Renal cortical epithelial cell (primary cell): ENCODE results near the gene RALGAPA2. TPM values are rescaled to one million over a fixed set of nuclear protein-coding genes. Genes with fewer than 3 reads are reported as not detected.
A peak's percentile ranks its signal among the peaks of the same experiment; 100 is the strongest.
"Not testable (repeated sequence)": the region's sequence is repeated elsewhere in the genome, so short reads cannot be mapped to it uniquely, and the experiment has no call there.

ENCODE experiments used
- DNase-seq: peaks from one replicate; pipeline ENCODE4 v3.0.0-alpha.2; 2011; ENCODE audit warnings: low read depth
- total RNA-seq: library from RNA; depleted of rRNA; stranded (reverse); fragments of >200 nt; gene quantifications from 2 replicates; pipeline ENCODE4 v1.2.3, GENCODE V29; 2014

Gene RALGAPA2
- total RNA-seq, 1 donor from 2014 or later: 47.5 TPM

GRCh38 chr20:20573797-20574196 lies 138.6 kb downstream of the RALGAPA2 start:
- no peak for DNase-seq

- no peak for DNase-seq
Measured at GRCh38 chr20:20571068-20571780, 141.2 kb downstream of the RALGAPA2 start.

DNA sequence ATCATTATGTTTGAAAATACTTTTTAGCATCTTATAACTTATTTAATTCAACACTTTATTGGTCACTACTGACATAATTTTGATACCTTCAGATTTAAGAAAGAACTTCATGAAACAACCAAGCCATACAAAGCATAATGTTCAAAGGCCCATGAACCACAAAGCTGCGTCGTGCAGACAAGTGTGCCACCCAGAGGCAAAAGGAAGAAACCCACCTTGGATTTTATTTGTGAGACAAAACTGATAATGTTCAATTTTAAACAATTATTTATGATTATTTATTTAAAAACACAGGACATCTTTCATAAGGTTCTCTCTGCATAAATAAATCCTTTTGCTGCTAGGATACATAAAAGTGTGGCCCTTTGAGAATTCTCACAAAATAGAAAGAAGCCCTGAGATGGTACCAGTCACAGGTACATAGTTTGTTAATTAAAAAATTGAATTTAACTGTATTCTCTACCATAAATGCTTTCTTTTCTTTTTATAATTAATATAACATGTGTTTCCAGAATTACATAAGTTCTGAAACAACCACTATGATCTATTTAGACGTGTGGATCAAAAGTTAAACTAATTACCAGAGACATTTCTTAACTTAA lies 143.7 kb downstream of the RALGAPA2 start:
- DNase-seq: peak; percentile 45

DNA sequence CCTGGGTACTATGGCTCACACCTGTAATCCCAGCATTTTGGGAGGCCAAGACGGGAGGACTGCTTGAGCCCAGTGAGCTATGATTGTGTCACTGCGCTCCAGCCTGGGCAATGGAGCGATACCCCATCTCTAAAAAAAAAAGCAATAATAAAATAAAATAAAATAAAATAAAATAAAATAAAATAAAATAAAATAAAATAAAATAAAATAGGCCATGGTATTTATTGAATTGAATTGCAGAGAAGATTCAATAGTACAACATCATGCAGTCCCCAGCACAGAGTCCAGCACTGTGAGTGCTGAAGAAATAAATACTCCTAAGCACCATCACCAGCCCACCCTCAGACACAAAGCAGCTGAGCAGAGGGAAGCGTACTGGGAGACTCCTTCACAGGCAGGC lies 144.7 kb downstream of the RALGAPA2 start:
- no peak for DNase-seq

DNA sequence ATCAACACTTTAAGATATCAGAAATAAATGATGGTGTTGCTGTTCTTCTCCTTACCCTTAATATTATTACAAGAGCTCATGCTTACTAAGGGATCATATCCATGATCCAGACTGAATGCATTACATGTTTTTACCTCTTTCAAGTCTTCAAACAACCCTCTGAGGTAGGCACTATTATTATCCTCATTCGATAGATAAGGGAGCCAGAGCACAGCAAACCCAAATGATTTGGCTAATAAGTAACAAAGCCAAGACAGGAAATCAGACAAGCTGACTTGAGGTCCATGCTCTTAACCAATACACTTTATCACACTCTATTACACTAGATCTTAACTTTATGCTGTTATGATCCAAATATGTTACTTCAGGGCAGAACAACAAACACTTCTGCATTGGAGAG lies 145.9 kb downstream of the RALGAPA2 start:
- peak; percentile 36 for DNase-seq

DNA sequence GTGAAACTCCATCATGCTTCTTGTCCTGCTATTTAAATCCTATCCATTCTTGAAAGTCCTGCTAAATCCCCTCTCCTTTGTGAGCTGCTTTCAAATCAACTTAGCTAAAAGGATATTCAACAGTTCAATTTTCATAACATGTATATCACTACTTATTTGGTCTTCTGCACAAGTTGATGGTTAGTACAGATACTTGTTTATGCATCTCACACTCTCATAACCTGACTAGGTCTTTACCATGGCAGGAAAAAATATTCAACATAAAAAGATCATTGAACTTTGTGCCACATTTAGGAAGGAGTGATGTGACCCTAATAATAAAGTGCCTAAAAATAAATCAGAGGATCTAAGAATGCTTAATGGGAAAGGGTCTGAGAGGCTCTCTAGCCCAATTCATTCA lies 148.2 kb downstream of the RALGAPA2 start:
- DNase-seq: no peak

- DNase-seq: no peak
Measured at GRCh38 chr20:20562507-20562906, 149.9 kb downstream of the RALGAPA2 start.

DNA sequence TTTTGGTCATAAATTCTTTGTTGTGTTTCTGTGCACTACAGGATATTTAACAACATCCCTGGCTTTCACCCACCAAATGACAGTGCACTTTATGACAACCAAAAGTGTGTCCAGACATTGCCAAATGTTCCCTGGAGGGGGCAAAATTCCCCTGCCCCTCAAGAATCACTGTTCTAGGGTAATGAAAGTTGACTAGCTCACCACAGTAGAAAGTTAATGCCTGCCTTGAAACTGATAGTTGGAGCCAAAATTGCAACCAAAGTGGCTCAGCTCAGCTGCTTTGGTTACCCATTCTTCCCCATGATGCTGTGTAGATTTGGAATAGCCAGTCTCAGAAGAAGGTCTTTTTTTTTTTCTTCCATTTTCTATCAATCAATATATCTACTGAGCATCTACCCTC lies 150.6 kb downstream of the RALGAPA2 start:
- no peak for DNase-seq

DNA sequence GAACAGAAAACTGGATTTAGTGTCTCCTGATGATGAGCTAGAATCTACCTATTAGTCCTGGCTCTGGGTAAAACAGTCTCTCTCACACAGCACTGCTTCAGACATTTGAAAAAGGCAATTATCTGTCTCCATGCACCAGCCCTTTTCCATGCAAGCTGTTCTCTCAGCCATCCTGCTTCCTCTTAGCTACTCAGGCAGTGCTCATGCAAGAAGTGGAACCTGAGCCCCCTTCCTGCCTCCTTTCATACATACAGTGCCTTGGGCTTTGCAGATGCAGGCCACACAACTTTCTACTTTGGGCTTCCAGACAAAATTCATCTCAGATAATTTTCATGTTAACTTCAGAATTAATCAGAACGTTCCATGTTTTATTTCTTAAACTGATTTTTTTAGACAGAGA lies 151.3 kb downstream of the RALGAPA2 start:
- DNase-seq: no peak

DNA sequence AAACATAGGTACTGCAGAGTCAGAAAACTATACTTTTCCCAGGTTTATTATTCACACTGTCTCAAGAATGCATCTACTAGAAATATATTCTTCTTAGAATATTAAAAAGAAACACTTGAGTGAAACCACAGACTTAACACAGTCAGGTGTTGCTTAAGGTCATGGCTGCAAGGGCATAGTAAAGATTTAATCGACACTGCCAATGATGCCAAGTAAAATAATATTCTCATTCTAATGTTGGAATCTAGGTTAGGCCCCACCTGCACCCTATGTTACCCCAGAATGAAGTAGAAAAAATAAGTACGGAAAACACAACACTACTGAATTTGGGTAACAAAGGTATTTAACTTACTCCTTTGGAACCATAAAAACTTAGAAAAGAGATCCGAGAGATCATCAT lies 155.0 kb downstream of the RALGAPA2 start:
- DNase-seq: no peak

DNA sequence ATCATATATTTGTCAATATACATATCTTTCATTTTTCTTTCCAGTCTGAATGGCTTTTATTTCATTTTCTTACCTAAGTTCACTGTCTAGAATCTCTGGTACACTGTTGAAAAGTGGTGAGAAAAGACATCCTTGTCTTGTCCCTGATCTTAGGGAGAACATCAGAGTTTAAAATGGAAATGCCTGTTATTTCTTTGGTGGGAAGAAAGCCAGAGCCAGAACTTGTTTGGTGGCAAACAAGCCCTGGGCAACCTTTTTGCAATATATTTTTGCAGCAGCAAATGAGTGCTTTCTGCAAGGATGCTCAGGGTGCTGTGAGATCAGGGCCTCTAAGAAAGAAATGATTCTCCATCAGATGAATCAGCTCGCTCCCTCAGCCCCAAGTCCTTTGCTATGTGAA lies 156.6 kb downstream of the RALGAPA2 start:
- DNase-seq: no peak

GRCh38 chr20:20554951-20555350 lies 157.5 kb downstream of the RALGAPA2 start:
- DNase-seq: no peak

DNA sequence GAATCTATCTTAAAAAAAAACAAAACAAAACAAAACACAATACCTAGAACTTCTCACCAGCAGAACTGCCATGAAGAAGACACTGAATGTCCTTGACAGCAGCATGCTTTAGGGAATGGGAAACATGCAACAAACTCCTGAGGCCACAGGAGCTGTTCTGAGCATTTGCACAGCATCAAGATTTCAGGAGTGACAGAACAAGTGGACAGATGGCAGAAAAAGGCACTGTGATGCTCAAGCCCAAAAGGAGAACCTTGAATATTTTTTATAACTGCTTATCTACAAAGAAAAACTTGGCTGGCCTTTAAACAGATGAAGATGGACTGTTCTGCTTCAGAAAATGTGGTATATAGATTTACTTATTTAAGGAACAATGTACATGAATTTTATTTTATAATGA lies 158.9 kb downstream of the RALGAPA2 start:
- DNase-seq: no peak

DNA sequence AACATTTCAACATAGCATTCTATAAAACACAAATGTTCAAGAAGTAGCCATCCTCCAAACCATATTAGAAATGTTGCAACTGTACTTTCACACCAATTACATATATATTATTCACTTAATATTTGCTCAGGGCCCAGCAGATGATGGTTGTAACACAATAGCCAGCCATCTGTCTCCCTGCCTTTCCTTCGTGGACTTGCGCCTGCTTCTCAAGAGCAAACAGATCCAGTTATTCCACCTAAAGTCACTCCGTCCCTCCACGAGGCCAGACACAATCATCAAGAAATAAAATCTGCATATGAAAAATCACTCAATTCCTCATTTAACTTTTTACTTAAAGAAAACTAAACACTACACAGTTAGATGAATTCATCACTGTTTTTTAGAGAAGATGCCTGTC lies 160.4 kb downstream of the RALGAPA2 start:
- no peak for DNase-seq

- DNase-seq: no peak
Measured at GRCh38 chr20:20551409-20551808, 161.0 kb downstream of the RALGAPA2 start.

DNA sequence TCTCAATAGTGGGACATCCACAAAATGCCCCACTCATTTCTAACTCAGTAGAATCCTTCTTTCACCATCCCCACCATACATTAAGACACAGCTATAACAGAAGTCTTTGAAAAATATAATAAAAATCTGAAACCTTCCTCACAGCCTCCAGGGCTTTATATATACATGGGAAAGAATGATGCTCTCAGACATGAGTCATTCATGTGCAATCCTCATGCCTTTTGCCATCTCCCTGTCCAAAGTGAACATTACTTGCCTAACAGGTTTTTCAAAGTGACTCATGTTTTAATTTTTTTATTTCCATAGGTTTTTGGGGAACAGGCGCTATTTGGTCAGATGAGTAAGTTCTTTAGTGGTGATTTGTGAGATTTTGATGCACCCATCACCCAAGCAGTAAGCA lies 162.7 kb downstream of the RALGAPA2 start:
- DNase-seq: peak; percentile 58

GRCh38 chr20:20549267-20549612 lies 163.2 kb downstream of the RALGAPA2 start:
- DNase-seq: no peak

DNA sequence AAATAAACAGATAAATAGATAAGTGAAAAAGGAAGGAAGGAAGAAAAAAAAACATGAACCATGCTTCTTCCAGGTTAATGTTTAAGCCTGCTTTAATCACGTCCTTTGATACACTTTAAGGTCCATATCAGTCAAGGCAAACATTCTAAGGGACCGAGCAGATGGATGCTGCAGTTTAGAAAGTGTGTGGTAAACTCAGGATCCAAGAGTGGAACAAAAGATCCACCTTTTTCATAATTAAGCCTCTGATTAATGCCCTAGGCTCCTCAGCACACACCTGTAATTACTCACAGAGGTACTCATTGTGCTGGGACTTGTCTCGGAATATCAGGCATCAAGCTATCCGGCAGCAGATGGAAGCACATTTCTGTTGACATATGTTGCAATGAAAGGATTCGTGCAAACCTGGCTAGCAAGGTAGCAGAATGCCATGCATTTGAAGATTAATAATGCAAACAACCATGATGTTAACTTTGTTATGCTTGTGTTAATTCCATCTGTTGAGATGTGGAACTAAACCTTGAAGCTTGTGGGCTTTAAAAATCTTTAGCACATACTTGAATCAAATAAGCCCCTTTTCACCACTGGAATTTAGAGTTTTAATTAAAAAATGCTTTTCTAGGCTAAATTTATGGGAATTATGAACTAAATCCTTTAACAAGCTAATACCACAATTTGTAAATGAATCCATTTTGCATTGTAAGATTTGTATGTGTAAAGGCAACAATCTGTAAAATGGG lies 163.7 kb downstream of the RALGAPA2 start:
- DNase-seq: peak; percentile 1

- no peak for DNase-seq
Measured at GRCh38 chr20:20547876-20548266, 164.6 kb downstream of the RALGAPA2 start.

DNA sequence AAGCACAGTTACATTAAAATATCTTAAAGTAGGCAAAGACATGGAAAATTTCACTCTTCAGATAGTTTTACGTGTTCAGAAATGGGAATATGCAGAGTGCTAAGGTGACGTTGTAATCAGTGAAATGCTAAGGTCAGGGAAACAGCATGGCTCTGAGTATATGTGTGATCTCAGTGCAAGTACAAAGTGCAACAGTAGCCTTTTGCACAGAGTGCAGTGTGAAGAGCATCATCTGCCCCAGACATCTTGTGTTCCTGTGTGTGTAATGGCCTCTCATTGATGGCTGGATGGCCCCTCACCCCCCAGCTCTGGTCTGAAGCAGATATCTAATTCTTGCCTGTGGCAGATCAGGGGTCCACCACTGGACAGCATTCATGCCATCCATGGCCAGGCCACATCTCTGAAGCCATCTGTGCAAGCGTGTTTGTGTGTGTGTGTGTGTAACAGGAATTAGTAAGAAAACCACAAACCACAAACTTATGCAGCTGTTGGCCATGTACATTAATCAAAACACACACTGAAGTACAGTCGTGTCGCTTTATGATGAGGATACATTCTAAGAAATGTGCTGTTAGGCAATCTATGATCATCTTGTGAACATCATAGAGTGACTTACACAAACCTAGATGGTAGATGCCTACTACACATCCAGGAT lies 165.1 kb downstream of the RALGAPA2 start:
- DNase-seq: no peak

DNA sequence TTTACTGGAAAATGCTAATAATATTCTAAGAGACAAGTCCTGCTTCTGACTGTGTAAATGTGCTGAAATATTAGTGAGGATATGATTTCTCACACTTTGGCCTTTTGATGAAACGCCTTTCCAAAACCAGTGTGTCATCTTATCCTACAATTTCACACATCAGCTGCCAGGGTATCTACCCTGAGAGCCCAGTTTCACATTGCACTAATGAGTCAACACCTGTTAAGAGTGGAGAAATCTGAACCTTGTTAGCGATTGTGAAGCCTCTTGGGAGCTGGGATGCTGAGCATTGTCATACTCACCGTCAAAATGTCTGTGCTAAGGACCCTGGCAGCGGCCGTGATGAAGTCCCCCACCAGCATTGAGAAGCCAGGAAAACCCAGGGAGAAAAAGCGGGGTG lies 166.0 kb downstream of the RALGAPA2 start:
- DNase-seq: no peak

- not testable (repeated sequence) for DNase-seq
Measured at GRCh38 chr20:20543348-20543747, 169.1 kb downstream of the RALGAPA2 start.
